Gastroesophageal sphincter (tissue), 4 donors: ENCODE measurements around the gene COLEC11. TPM values are rescaled to one million over a fixed set of nuclear protein-coding genes. Genes with fewer than 3 reads are reported as not detected.

Experiments used
- ATAC-seq: fragments of 150-250 bp; one replicate; pipeline ENCODE4 v1.9.1; 2016; ENCODE audit warnings: mild to moderate bottlenecking, moderate library complexity
- H3K27ac ChIP-seq, 4 donors: fragments of 200-600 bp; sonication (generic) in 3 of 4; 1 replicate in 3 of 4; 2 replicates in 1 of 4; pipeline ENCODE4 v1.5.1; 2016 to 2019
- H3K27me3 ChIP-seq: fragments of 200-600 bp; sonication (generic); one replicate; pipeline ENCODE4 v1.5.1; 2019
- H3K36me3 ChIP-seq, 2 donors: fragments of 200-600 bp; sonication (generic); one replicate each; pipeline ENCODE4 v1.5.1; 2019; ENCODE audit warnings: control low read depth in 1 of 2
- H3K4me1 ChIP-seq, 3 donors: fragments of 200-600 bp; sonication (generic); 1 replicate in 2 of 3; 2 replicates in 1 of 3; pipeline ENCODE4 v1.5.1; 2016 to 2019; ENCODE audit warnings: control low read depth in 2 of 3
- H3K4me3 ChIP-seq, 2 donors: fragments of 200-600 bp; sonication (generic); one replicate each; pipeline ENCODE4 v1.5.1; 2019; ENCODE audit warnings: mild to moderate bottlenecking in 1 of 2, moderate library complexity in 1 of 2
- H3K9me3 ChIP-seq, 3 donors: fragments of 200-600 bp; sonication (generic); one replicate each; pipeline ENCODE4 v1.5.1; 2017 to 2019; ENCODE audit warnings: control low read depth in 2 of 3
- CTCF ChIP-seq, 4 experiments: fragments of 200-600 bp in 2 of 4; fragments of 450-650 bp in 2 of 4; sonication (generic) in 1 of 4; IDR thresholded peaks; one replicate each; pipeline ENCODE4 v1.5.1; 2017 to 2019; ENCODE audit warnings: antibody characterized with exemption in 4 of 4, mild to moderate bottlenecking in 2 of 4, moderate library complexity in 2 of 4
- EP300 ChIP-seq: sonication (generic); formaldehyde crosslinking; IDR thresholded peaks from one replicate; pipeline ENCODE4 v1.6.1; 2017; ENCODE audit warnings: antibody characterized with exemption, mild to moderate bottlenecking
- POLR2A ChIP-seq, 2 donors: fragments of 450-650 bp; IDR thresholded peaks; one replicate each; pipeline ENCODE4 v1.6.1; 2017; ENCODE audit warnings: antibody characterized with exemption in 2 of 2, mild to moderate bottlenecking in 2 of 2, moderate library complexity in 1 of 2
- POLR2AphosphoS5 ChIP-seq: sonication (generic); formaldehyde crosslinking; IDR thresholded peaks from one replicate; pipeline ENCODE4 v1.6.1; 2017; ENCODE audit warnings: antibody characterized with exemption
- WGBS, 2 donors: methylation state at CpG; one replicate each; pipeline ENCODE4 v1.1.5; 2018; ENCODE audit warnings: low coverage in 1 of 2; 5-methylcytosine and 5-hydroxymethylcytosine counted together
- total RNA-seq, 4 donors: library from RNA; depleted of rRNA; stranded (reverse); fragments of >200 nt; gene quantifications; one replicate each; pipeline ENCODE4 v1.1.0, GENCODE V29; 2016

The COLEC11 gene
- total RNA-seq, 4 donors from 2014 or later, result 0.57 to 5.0 (median 3.1) TPM

GRCh38 chr2:3587432-3587831 lies 7.5 kb upstream of the COLEC11 start:
- ATAC-seq, result no peak
- H3K9me3 ChIP-seq, result no peaks in the 10 kb centered on the region
- no peak overlapping the region for H3K4me3 ChIP-seq
- H3K27me3 ChIP-seq, result no peaks in the 10 kb centered on the region
- peaks cover 0 to 14% of the 10 kb centered on the region in 2 donors for H3K36me3 ChIP-seq
- peaks cover 0 to 20% (median 14%) of the 10 kb centered on the region in 3 donors for H3K4me1 ChIP-seq
- WGBS, 2 donors, result 88% methylated on average over 5 to 6 of the region's 6 CpGs
- TF ChIP-seq POLR2A (IDR thresholded peaks at IDR 0.05) (no peak), POLR2AphosphoS5 (no peak), EP300 (no peak), CTCF (IDR thresholded peaks at IDR 0.05) (no peak)
- no peak overlapping the region for H3K27ac ChIP-seq

GRCh38 chr2:3588084-3588483 lies 6.8 kb upstream of the COLEC11 start:
- H3K9me3 ChIP-seq, result no peaks in the 10 kb centered on the region
- H3K27ac ChIP-seq, result no peak overlapping the region
- peaks cover 0 to 8% of the 10 kb centered on the region in 2 donors for H3K36me3 ChIP-seq
- TF ChIP-seq CTCF (IDR thresholded peaks at IDR 0.05), result no peak
- TF ChIP-seq POLR2A (IDR thresholded peaks at IDR 0.05), result no peak
- no peak for TF ChIP-seq EP300
- no peak for TF ChIP-seq POLR2AphosphoS5
- ATAC-seq, result no peak
- WGBS, 2 donors, result 84 to 89% methylated on average over 6 to 7 of the region's 7 CpGs
- no peak overlapping the region for H3K4me3 ChIP-seq
- peaks cover 0 to 20% (median 14%) of the 10 kb centered on the region in 3 donors for H3K4me1 ChIP-seq
- H3K27me3 ChIP-seq, result no peaks in the 10 kb centered on the region

- WGBS, 2 donors, result 72 to 87% methylated on average over 3 to 10 of the region's 11 CpGs
- Histone ChIP-seq H3K36me3 (peaks cover 0 to 2% of the 10 kb centered on the region in 2 donors), H3K9me3 (no peaks in the 10 kb centered on the region), H3K27me3 (no peaks in the 10 kb centered on the region), H3K27ac (no peak overlapping the region), H3K4me1 (peaks cover 0 to 20% (median 14%) of the 10 kb centered on the region in 3 donors), H3K4me3 (no peak overlapping the region)
- no peak for ATAC-seq
- TF ChIP-seq EP300 (no peak), POLR2AphosphoS5 (no peak), CTCF (IDR thresholded peaks at IDR 0.05) (no peak), POLR2A (IDR thresholded peaks at IDR 0.05) (no peak)
Measured at GRCh38 chr2:3589086-3589485, 5.8 kb upstream of the COLEC11 start.

DNA sequence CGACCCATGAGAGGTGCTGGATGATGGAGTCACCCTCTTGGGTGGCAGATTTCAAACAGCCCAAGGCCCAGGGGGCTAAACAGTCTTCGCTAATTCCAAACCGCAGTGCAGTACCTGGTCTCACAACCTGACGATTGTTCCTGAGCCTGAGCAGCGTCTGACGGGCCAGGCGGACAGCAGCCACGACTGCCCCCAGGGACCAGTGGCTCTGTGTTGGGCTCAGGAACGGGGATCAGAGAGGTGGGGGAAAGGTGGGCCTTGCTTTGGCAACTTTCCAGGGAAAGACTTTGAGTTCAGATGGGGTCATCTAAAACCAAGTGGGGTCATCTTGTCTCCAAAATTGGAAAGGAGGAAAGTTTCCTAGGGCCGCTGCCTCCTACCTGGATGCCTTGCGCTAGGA lies 492 bp downstream of the COLEC11 start:
- Histone ChIP-seq H3K9me3 (no peaks in the 10 kb centered on the region), H3K36me3 (no peaks in the 10 kb centered on the region), H3K27ac (peak overlapping the region in 1 of 4 donors; percentile 57), H3K4me1 (peaks cover 0 to 9% (median 0%) of the 10 kb centered on the region in 3 donors), H3K4me3 (no peak overlapping the region), H3K27me3 (no peaks in the 10 kb centered on the region)
- 92 to 100% methylated on average over 1 to 8 of the region's 11 CpGs for WGBS, 2 donors
- no peak for TF ChIP-seq CTCF (IDR thresholded peaks at IDR 0.05)
- no peak for TF ChIP-seq POLR2AphosphoS5
- TF ChIP-seq EP300, result no peak
- TF ChIP-seq POLR2A (IDR thresholded peaks at IDR 0.05), result no peak
- no peak for ATAC-seq

- Histone ChIP-seq H3K27ac (no peak overlapping the region), H3K27me3 (no peaks in the 10 kb centered on the region), H3K4me1 (peaks cover 0 to 9% (median 0%) of the 10 kb centered on the region in 3 donors), H3K4me3 (no peak overlapping the region), H3K9me3 (no peaks in the 10 kb centered on the region), H3K36me3 (no peaks in the 10 kb centered on the region)
- ATAC-seq, result no peak
- WGBS, 2 donors, result 85 to 92% methylated on average over 5 of the region's 6 CpGs
- TF ChIP-seq POLR2A (IDR thresholded peaks at IDR 0.05) (no peak), CTCF (IDR thresholded peaks at IDR 0.05) (no peak)
Measured at GRCh38 chr2:3595985-3596384, 1.1 kb downstream of the COLEC11 start.
